GM21723 (cell line): ENCODE measurements around the gene PDHA1.

Experiments used
- ATAC-seq: cut with Tn5 transposase; IDR thresholded peaks from one replicate; pipeline ENCODE4 v1.9.1; 2021; ENCODE audit warnings: mild to moderate bottlenecking, moderate library complexity; ENCODE audit not compliant: unreplicated experiment

PDHA1 gene

DNA sequence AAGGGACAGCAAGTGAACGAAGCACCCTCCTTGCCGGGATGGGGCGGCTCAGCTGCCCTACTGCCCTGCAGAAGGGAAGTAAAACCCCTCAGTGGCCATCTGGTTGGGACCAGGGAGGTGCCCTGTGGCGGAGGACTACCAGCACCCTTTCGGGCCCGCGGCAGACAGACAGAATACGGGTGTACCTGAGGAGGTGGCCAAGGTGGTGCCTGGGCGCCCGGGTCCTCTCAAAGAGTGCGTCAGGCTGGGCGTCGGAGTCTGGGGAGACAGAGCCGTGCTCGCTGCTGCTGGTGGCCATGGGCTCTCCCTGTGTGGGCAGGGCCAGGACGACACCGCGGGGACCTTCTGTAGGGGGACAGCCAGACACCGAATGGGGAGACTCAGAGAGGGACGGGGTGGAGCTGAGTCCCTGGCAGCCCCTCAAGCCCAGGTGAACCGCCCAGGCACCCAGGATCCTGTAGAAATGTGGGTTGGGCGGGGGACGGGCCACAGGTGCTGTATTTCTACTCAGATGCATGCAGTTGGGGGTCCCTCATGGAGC lies 29.7 kb downstream of the PDHA1 start:
- no peak for ATAC-seq

DNA sequence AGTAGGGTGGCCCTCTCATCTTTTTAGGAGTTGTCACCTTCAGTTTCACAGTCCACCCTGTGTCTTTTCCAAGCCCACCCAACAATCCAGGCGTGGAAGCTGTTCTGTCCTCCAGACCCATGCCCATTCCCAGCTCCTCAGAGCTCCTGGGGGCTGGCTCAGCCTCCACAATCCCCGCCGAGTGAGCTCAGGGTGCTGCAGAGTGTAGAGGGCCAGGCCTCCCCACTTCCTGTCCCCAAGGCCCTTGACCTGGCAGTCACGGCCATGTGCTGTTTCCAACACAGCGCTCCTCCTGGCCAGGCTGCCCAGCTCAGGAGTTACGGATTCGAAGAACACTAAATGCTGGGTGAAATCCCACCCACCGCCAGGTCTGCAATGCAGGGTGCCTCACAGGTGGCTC lies 31.8 kb downstream of the PDHA1 start:
- no peak for ATAC-seq

DNA sequence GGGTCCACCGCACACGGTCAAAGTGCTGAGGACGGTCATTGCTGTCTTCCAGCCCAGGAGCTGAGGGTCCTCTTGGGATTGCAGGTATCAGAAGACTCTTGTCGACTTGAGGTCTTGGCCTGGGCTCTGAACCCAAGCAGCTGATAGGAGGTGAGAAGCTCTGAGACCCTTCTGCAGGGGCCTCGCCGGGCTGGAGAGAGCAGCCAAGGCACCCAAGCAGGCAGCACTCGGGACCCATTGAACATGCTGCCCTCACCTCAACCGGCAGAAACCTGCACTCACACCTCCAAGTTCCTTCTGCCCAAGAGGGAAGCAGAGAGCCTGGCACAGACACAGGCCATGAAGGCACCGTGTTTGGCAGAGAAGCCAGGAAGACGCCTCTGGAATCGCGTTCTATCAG lies 34.1 kb downstream of the PDHA1 start:
- ATAC-seq: no peak

DNA sequence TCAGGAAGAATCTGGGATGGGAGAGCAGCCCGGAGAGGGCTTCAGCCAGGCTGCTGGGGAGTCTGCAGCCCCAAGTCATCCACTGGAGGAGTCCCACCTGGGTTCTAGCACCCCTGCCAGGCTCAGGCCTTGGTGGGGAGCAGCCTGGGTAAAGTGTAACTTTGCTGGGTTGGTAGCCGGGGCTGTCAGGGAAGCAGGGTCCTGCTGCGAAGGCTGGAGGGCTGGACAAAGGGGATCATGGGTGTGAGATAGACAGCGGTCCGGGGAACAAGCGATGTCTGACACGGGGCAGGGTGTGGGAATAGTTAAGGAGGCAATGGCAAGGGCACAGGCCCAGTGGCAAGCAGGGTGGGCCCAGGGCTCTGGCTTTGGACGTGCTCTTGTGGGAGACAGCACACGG lies 37.6 kb downstream of the PDHA1 start:
- ATAC-seq: no peak

DNA sequence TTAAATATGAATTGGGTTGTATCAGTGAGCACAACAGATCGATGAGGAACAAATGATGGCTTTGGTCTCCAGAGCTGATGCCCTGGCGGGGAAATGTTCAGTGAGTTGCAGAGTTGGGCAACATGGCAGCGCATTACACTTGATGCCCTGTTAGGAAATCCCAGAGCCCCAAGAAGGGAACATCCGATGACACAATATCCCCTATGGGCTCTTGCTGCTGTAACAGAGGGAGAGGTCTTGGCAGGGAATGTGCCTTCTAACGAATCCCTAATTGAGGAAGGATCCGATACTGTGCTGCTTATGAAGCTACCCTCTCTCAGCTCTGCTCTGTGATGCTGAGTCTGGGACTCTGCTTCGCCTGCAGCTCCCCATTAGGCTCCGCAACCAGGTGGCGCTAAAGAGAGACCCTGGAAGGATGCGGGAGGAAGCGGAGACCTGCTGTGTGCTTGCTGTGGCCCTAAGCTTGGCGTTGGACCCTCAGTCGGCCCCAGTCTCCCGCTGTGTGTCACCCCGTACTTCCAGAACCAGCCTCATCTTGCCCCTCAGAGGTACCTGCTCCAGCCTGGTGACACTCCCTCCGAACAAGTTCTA lies 38.9 kb downstream of the PDHA1 start:
- ATAC-seq: no peak

DNA sequence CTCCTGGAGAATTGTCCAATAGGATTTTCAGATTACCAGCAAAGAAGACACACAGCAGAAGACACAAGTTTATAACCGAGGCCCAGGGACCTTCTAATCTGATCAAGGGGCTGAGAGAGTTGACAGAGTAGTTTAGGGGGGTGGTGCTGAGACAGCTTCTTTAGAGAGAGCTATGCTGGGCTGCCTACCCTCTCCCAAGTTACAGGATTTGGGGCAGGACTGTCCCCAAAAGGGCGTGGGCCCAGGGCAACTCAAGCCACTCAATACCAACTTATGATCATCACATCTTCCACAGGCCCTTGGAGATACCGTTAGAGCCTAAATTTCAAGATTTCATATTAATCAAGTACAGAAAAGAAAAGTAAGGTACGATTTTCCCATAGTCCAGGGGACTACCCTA lies 43.0 kb downstream of the PDHA1 start:
- ATAC-seq: no peak

DNA sequence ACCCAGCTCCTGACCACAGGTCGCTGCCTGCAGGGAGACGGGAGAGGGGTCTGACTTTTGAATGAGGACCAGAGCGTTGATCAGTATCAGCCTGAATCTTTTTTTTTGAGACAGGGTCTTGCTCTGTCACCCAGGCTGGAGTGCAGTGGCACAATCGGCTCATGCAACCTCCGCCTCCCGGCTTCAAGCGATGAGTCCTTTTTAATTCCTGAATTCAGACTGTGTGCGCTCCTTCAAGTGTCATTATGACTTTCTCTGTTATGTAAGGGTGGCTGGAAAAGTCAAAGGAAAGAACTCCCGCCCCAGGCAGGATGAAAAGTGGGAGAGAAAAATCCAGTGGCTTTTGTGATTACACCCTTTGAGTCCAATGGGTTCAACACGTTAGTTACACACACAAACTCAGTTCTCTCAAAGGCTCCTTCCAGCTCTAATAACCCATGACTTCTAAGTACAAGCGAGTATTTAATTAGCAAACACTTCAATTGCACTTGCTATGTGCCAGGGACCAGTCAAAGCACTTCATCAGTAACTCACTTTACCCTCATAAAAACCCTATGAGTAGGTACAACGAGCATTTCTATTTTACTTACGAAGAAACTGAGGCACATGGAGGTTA lies 44.4 kb downstream of the PDHA1 start:
- no peak for ATAC-seq

DNA sequence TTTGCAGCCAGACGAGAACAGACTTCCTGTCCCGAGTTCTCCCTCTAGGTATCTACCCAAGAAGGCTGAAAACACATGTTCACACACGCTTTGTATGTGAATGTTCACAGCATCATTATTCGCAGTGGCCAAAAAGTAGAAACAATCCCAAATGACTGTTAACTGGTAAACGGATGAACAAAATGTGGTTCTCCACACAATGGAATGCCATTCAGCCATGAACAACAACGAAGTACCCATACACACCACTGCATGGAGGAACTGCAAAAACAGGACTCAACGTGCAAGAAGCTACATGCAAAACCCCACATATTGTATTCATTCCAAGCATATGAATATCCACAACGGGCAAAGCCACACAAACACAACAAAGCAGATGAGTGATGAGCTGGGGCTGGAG lies 45.0 kb downstream of the PDHA1 start:
- no peak for ATAC-seq

DNA sequence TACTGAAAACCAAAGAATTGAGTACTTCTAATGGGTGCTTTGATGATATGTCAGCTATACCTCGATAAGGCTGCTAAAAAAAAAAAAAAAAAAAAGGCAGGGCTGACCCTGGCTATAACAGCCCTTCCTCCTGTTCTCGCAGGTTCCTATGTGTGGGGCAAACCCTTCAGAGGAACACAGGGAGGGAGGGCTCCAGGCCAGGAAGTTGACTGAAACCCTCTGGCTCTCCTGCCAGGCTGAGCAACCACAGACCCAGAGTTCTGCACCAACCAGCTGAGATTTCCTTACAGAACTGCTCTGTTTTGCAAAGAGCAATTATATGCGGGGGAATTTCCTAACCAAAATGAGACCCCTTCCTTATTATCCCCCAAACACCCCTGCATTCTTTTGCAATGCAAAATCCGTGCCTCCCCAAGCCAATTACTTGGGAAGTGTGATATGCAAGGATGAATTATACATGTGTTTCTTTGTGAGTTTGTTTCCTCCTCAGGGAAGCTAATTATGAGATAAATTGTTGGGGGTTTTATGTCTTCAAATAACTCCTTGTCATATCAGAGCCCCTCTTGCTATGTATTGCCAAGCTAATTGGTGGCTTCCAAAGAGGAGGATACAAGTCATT lies 45.6 kb downstream of the PDHA1 start:
- ATAC-seq: no peak

DNA sequence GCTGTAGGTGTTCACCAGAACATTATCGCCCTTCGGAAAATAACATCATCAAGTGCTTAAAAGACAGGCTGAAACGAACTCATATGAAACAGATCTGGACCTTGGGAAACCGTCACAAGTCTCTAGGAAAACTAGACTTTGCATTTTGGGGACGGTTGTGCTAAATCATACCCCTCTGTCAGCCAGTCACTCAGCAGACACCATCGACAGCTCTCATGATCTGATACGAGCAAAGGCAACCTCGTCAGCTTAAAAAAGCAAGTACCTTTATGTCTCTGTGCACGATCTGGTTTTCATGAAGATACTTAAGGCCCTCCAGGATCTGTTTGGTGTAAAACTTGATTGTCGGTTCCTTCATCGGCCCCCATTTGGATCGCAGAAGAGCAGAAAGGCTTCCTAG lies 48.4 kb downstream of the PDHA1 start:
- no peak for ATAC-seq

DNA sequence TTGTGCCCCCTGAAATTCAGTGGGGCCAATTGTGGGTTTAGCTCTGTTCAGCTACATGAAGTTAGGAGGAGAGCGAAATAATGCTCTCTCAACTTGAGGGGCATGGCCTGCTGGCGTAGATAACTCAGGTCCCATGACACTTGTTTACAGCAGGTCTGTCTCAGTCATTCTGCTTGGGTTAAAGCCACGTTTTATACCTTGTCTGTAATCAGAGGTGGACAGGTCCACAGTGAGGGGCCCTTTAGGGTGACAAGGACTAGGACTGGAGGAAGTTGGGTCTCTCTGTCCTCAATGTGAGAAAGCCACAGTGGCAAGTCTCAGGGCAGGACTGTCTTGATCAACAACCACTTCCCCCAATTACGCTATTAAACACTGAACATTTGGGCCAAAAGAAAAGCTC lies 49.0 kb downstream of the PDHA1 start:
- no peak for ATAC-seq

DNA sequence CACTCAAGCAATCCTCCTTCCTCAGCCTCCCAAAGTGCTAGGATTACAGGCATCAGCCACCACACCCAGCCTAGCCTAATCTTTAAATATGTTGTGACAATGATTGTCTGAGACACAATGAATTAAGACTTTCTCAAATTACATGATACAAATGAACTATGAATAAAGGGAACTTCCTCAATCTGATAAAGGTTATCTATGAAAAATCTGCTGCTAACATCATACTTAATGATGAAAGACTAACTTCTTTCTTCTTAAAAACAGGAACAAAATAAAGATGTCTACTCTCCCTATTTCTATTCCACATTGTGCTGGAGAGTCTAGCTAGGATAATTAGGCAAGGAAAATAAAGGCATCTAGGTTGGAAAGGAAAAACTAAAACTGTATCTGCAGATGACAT lies 60.0 kb downstream of the PDHA1 start:
- ATAC-seq: no peak

DNA sequence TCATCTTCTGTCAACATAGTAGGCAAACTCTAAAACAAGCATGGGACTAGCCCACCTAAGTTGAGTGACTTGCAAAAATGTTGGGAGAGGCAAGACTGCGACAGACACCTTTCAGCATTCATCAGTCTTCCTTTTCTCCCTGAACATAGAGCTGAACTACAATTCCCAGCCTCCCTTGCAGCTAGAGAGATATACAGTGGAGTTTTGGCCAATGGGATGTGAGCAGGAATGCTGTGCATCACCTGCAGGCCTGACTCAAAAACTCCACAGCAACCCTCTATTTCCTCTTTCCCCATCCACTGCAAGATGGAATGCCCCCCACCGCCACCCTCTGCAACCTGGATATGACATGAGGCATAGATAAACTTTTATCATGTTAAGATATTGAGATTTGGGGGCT lies 66.5 kb downstream of the PDHA1 start:
- no peak for ATAC-seq
